Caco-2 (cell line): Measurements from ENCODE around the gene MMP28. TPM values are rescaled to one million over a fixed set of nuclear protein-coding genes. Genes with fewer than 3 reads are reported as not detected.

Source experiments
- BruUV-seq: library from RNA; stranded (reverse); fragments of 400-500 nt; replicated peaks from 2 replicates; lab custom pipeline; 2021; lab: Mats Ljungman, UMichigan
- CTCF ChIA-PET: fragments of 300-600 bp; sonication (Branson Sonifier 250); formaldehyde crosslinking; loops from one replicate; lab custom pipeline; 2022; ENCODE audit warnings: antibody characterized with exemption; lab: Charles Lee
- POLR2A ChIA-PET: fragments of 300-600 bp; sonication (Branson Sonifier 250); formaldehyde crosslinking; loops from one replicate; lab custom pipeline; 2022; ENCODE audit warnings: antibody characterized with exemption; lab: Charles Lee
- DNase-seq, 2 experiments: peaks; one replicate each; pipeline versions ENCODE4 v3.0.0 to v3.0.0-alpha.2; 2020 to 2022
- H3K27me3 ChIP-seq: replicated peaks from 2 replicates; pipeline ENCODE4 v1.6.0; 2011; ENCODE audit warnings: low read length; ENCODE audit not compliant: control insufficient read depth, insufficient read depth
- H3K36me3 ChIP-seq: 2 replicates; pipeline ENCODE4 v1.5.1; 2011; ENCODE audit warnings: low read length; ENCODE audit not compliant: control insufficient read depth, insufficient read depth
- H3K4me1 ChIP-seq: fragments of 250-450 bp; sonication (Bioruptor Pico); 2 replicates; pipeline ENCODE4 v1.5.1; 2020; ENCODE audit warnings: mild to moderate bottlenecking
- H3K4me3 ChIP-seq: 2 replicates; pipeline ENCODE4 v1.5.1; 2011; ENCODE audit warnings: low read depth, mild to moderate bottlenecking, control low read depth, low read length
- H3K9me3 ChIP-seq: fragments of 250-450 bp; sonication (Bioruptor Pico); 2 replicates; pipeline ENCODE4 v1.5.1; 2020; ENCODE audit warnings: mild to moderate bottlenecking, moderate library complexity
- H3K27ac Mint-ChIP-seq: one replicate; pipeline ENCODE4 v1.8.0; 2022; ENCODE audit warnings: mixed read lengths; ENCODE audit not compliant: unreplicated experiment
- H3K27me3 Mint-ChIP-seq: one replicate; pipeline ENCODE4 v1.8.0; 2022; ENCODE audit warnings: mixed read lengths; ENCODE audit not compliant: insufficient read depth, unreplicated experiment
- H3K36me3 Mint-ChIP-seq: one replicate; pipeline ENCODE4 v1.8.0; 2022; ENCODE audit warnings: mild to moderate bottlenecking, mixed read lengths; ENCODE audit not compliant: insufficient read depth, unreplicated experiment
- H3K4me1 Mint-ChIP-seq: one replicate; pipeline ENCODE4 v1.8.0; 2022; ENCODE audit warnings: low read depth, mixed read lengths; ENCODE audit not compliant: unreplicated experiment
- H3K4me3 Mint-ChIP-seq: one replicate; pipeline ENCODE4 v1.8.0; 2022; ENCODE audit warnings: mild to moderate bottlenecking, moderate library complexity, mixed read lengths; ENCODE audit not compliant: unreplicated experiment
- H3K9me3 Mint-ChIP-seq: one replicate; pipeline ENCODE4 v1.8.0; 2022; ENCODE audit warnings: mixed read lengths; ENCODE audit not compliant: unreplicated experiment
- CTCF ChIP-seq, 2 experiments: fragments of 200-600 bp in 1 of 2; IDR thresholded peaks; 1 replicate in 1 of 2; 2 replicates in 1 of 2; pipeline versions ENCODE4 v1.5.1 to v1.8.0; 2011 to 2022; ENCODE audit warnings: antibody characterized with exemption in 1 of 2, control low read depth in 1 of 2, inconsistent platforms in 1 of 2, low read depth in 1 of 2, low read length in 1 of 2, mild to moderate bottlenecking in 1 of 2, moderate library complexity in 1 of 2; ENCODE audit not compliant: insufficient read depth in 1 of 2, severe bottlenecking in 1 of 2, unreplicated experiment in 1 of 2
- intact Hi-C: fragments of 100-400 bp; cut with micrococcal nuclease; formaldehyde crosslinking; loops from one replicate; pipeline ENCODE4 v1.10.0; 2022; ENCODE audit not compliant: unreplicated experiment
- total RNA-seq: library from RNA; stranded (reverse); gene quantifications from 2 replicates; pipeline ENCODE4 v1.2.3, GENCODE V29; 2022

Gene MMP28
- total RNA-seq, 1 experiment from 2014 or later = not detected

GRCh38 chr17:35765756-35766488, 29.5 kb downstream of the MMP28 start:
- ChIA-PET POLR2A (no interaction called here), CTCF (interaction anchor here (1.0 to 1.2 kb wide), 2 partner anchors 23 to 39 kb away, joined by 4 to 6 read pairs; no protein-coding TSS in a partner anchor)
- Mint-ChIP-seq H3K4me1 (peaks cover 9% of the 10 kb centered on the region), H3K9me3 (peaks cover 6% of the 10 kb centered on the region), H3K27ac (no peak overlapping the region), H3K4me3 (no peak overlapping the region), H3K36me3 (no peaks in the 10 kb centered on the region), H3K27me3 (no peaks in the 10 kb centered on the region)
- no peak for DNase-seq
- no TSS peak for BruUV-seq
- no peaks in the 10 kb centered on the region for H3K27me3 ChIP-seq
- no peak overlapping the region for H3K4me3 ChIP-seq
- intact Hi-C loops = no loop called here
- H3K36me3 ChIP-seq = no peaks in the 10 kb centered on the region
- no peaks in the 10 kb centered on the region for H3K9me3 ChIP-seq
- H3K4me1 ChIP-seq = peaks cover 15% of the 10 kb centered on the region
- no peak for TF ChIP-seq CTCF (IDR thresholded peaks at IDR 0.05; ENCODE audit: insufficient read depth in 1 of 2, low read depth in 1 of 2, low read length in 1 of 2, severe bottlenecking in 1 of 2, unreplicated experiment in 1 of 2)

- intact Hi-C loops = no loop called here
- CTCF ChIA-PET = interaction anchor here (0.6 to 2.4 kb wide), 10 partner anchors 8 to 209 kb away, joined by 3 to 83 read pairs (median 9); partner anchors contain the start of genes MMP28, RASL10B and TAF15
- Histone ChIP-seq H3K36me3 (no peaks in the 10 kb centered on the region), H3K9me3 (no peaks in the 10 kb centered on the region), H3K4me1 (peaks cover 15% of the 10 kb centered on the region), H3K4me3 (peak overlapping the region; percentile 65), H3K27me3 (no peaks in the 10 kb centered on the region)
- H3K9me3 Mint-ChIP-seq = peaks cover 6% of the 10 kb centered on the region
- no peak for TF ChIP-seq CTCF (IDR thresholded peaks at IDR 0.05; ENCODE audit: insufficient read depth in 1 of 2, low read depth in 1 of 2, low read length in 1 of 2, severe bottlenecking in 1 of 2, unreplicated experiment in 1 of 2)
- peaks cover 9% of the 10 kb centered on the region for H3K4me1 Mint-ChIP-seq
- POLR2A ChIA-PET = interaction anchor here (2.0 kb wide), 1 partner anchor 44 kb away, joined by 44 read pairs; the partner anchor contains the start of gene TAF15
- DNase-seq = no peak
- BruUV-seq = no TSS peak
- H3K36me3 Mint-ChIP-seq = no peaks in the 10 kb centered on the region
- H3K27me3 Mint-ChIP-seq = no peaks in the 10 kb centered on the region
- H3K4me3 Mint-ChIP-seq = peak overlapping the region; percentile 76
- no peak overlapping the region for H3K27ac Mint-ChIP-seq
These were observed 30.2 kb downstream of the MMP28 start for GRCh38 chr17:35765086-35765710.
